ENCODE measurements around the gene WDR43. TPM values are rescaled to one million over a fixed set of nuclear protein-coding genes. Genes with fewer than 3 reads are reported as not detected.

WDR43 gene
- total and polyA plus RNA-seq, 2 experiments from 2014 or later, result 101 to 140 TPM

DNA sequence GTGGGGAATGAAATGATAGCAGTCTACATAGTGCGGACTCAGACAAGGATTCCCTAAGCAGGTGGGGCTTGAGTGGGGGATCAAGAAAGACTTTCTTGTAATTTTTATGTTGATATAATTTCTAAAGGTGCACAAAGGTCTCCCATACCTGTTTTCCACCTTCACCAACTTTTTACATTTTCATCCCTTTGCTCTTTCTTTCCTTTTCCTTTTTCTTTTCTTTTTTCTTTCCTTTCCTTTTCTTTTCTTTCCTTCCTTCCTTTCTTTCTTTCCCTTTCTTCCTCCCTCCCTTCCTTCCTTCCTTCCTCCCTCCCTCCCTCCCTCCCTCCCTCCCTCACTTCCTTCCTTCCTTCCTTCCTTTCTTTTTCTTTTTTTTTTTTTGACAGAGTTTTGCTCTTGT is 14.3 kb upstream of the WDR43 start (continued):
- TF ChIP-seq, protein P1, sequence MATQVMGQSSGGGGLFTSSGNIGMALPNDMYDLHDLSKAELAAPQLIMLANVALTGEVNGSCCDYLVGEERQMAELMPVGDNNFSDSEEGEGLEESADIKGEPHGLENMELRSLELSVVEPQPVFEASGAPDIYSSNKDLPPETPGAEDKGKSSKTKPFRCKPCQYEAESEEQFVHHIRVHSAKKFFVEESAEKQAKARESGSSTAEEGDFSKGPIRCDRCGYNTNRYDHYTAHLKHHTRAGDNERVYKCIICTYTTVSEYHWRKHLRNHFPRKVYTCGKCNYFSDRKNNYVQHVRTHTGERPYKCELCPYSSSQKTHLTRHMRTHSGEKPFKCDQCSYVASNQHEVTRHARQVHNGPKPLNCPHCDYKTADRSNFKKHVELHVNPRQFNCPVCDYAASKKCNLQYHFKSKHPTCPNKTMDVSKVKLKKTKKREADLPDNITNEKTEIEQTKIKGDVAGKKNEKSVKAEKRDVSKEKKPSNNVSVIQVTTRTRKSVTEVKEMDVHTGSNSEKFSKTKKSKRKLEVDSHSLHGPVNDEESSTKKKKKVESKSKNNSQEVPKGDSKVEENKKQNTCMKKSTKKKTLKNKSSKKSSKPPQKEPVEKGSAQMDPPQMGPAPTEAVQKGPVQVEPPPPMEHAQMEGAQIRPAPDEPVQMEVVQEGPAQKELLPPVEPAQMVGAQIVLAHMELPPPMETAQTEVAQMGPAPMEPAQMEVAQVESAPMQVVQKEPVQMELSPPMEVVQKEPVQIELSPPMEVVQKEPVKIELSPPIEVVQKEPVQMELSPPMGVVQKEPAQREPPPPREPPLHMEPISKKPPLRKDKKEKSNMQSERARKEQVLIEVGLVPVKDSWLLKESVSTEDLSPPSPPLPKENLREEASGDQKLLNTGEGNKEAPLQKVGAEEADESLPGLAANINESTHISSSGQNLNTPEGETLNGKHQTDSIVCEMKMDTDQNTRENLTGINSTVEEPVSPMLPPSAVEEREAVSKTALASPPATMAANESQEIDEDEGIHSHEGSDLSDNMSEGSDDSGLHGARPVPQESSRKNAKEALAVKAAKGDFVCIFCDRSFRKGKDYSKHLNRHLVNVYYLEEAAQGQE (IDR thresholded peaks at IDR 0.05; ENCODE audit: unreplicated experiment), result no peak
- TF ChIP-seq EZH2phosphoT487 (IDR thresholded peaks at IDR 0.05; ENCODE audit: unreplicated experiment), result no peak

DNA sequence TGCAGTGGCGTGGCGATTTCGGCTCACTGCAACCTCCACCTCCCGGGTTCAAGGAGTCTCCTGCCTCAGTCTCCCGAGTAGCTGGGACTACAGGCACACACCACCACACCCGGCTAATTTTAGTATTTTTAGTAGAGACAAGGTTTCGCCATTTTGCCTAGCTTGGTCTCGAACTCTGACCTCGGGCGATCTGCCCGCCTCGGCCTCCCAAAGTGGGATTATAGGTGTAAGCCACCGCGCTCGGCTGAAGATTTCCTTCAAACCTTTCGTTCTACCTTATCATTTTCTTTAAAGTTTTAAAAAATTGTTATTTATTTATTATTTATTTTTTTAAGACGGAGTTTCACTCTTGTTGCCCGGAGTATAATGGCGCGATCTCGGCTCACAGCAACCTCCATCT is 979 bp upstream of the WDR43 start:
- Mint-ChIP-seq H3K36me3 (ENCODE audit: low read depth) (peaks cover 12% of the 10 kb centered on the region), H3K27me3 (ENCODE audit: insufficient read depth, low read depth, poor library complexity) (peaks cover 1% of the 10 kb centered on the region), H3K4me3 (no peak overlapping the region), H3K9me3 (peaks cover 4% of the 10 kb centered on the region; the same call in 1 of the 3 replicates), H3K4me1 (peaks cover 15% of the 10 kb centered on the region), H3K27ac (no peak overlapping the region)
- Histone ChIP-seq H3K9me2 (ENCODE audit: insufficient read depth) (no peaks in the 10 kb centered on the region), H3K4me3 (no peak overlapping the region), H3K36me3 (ENCODE audit: insufficient read depth) (no peaks in the 10 kb centered on the region), H3F3A (replicated peaks; ENCODE audit: low read depth) (no peaks in the 10 kb centered on the region), H3K27ac (ENCODE audit: low read depth) (no peak overlapping the region), H3K4me1 (ENCODE audit: insufficient read depth) (peaks cover 24% of the 10 kb centered on the region), H3K27me3 (ENCODE audit: insufficient read depth) (no peaks in the 10 kb centered on the region), H3K4me2 (no peak overlapping the region), H3K79me2 (replicated peaks; ENCODE audit: insufficient read depth) (peaks cover 40% of the 10 kb centered on the region), H2AFZ (no peak overlapping the region), H4K20me1 (replicated peaks; ENCODE audit: insufficient read depth) (peaks cover 33% of the 10 kb centered on the region)
- ATAC-seq (no peak), DNase-seq (ENCODE audit: low spot score) (no peak)
- TF ChIP-seq ZNF331 (CRISPR knock-in tag; IDR thresholded peaks at IDR 0.05; ENCODE audit: low read depth) (no peak), JUNB (IDR thresholded peaks at IDR 0.05; ENCODE audit: unreplicated experiment) (no peak), POLR2AphosphoS5 (IDR thresholded peaks at IDR 0.05; ENCODE audit: low read depth) (no peak), EZH2 (IDR thresholded peaks at IDR 0.05; ENCODE audit: low read depth, unreplicated experiment) (no peak), STAT1 (IDR thresholded peaks at IDR 0.05; ENCODE audit: unreplicated experiment) (no peak), NANOG (IDR thresholded peaks at IDR 0.05; ENCODE audit: borderline replicate concordance) (no peak)
- TF ChIP-seq, protein P2, sequence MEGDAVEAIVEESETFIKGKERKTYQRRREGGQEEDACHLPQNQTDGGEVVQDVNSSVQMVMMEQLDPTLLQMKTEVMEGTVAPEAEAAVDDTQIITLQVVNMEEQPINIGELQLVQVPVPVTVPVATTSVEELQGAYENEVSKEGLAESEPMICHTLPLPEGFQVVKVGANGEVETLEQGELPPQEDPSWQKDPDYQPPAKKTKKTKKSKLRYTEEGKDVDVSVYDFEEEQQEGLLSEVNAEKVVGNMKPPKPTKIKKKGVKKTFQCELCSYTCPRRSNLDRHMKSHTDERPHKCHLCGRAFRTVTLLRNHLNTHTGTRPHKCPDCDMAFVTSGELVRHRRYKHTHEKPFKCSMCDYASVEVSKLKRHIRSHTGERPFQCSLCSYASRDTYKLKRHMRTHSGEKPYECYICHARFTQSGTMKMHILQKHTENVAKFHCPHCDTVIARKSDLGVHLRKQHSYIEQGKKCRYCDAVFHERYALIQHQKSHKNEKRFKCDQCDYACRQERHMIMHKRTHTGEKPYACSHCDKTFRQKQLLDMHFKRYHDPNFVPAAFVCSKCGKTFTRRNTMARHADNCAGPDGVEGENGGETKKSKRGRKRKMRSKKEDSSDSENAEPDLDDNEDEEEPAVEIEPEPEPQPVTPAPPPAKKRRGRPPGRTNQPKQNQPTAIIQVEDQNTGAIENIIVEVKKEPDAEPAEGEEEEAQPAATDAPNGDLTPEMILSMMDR (conservative IDR thresholded peaks at IDR 0.05; ENCODE audit: low read depth in 2 of 2), result no peak
- TF ChIP-seq, protein P3, sequence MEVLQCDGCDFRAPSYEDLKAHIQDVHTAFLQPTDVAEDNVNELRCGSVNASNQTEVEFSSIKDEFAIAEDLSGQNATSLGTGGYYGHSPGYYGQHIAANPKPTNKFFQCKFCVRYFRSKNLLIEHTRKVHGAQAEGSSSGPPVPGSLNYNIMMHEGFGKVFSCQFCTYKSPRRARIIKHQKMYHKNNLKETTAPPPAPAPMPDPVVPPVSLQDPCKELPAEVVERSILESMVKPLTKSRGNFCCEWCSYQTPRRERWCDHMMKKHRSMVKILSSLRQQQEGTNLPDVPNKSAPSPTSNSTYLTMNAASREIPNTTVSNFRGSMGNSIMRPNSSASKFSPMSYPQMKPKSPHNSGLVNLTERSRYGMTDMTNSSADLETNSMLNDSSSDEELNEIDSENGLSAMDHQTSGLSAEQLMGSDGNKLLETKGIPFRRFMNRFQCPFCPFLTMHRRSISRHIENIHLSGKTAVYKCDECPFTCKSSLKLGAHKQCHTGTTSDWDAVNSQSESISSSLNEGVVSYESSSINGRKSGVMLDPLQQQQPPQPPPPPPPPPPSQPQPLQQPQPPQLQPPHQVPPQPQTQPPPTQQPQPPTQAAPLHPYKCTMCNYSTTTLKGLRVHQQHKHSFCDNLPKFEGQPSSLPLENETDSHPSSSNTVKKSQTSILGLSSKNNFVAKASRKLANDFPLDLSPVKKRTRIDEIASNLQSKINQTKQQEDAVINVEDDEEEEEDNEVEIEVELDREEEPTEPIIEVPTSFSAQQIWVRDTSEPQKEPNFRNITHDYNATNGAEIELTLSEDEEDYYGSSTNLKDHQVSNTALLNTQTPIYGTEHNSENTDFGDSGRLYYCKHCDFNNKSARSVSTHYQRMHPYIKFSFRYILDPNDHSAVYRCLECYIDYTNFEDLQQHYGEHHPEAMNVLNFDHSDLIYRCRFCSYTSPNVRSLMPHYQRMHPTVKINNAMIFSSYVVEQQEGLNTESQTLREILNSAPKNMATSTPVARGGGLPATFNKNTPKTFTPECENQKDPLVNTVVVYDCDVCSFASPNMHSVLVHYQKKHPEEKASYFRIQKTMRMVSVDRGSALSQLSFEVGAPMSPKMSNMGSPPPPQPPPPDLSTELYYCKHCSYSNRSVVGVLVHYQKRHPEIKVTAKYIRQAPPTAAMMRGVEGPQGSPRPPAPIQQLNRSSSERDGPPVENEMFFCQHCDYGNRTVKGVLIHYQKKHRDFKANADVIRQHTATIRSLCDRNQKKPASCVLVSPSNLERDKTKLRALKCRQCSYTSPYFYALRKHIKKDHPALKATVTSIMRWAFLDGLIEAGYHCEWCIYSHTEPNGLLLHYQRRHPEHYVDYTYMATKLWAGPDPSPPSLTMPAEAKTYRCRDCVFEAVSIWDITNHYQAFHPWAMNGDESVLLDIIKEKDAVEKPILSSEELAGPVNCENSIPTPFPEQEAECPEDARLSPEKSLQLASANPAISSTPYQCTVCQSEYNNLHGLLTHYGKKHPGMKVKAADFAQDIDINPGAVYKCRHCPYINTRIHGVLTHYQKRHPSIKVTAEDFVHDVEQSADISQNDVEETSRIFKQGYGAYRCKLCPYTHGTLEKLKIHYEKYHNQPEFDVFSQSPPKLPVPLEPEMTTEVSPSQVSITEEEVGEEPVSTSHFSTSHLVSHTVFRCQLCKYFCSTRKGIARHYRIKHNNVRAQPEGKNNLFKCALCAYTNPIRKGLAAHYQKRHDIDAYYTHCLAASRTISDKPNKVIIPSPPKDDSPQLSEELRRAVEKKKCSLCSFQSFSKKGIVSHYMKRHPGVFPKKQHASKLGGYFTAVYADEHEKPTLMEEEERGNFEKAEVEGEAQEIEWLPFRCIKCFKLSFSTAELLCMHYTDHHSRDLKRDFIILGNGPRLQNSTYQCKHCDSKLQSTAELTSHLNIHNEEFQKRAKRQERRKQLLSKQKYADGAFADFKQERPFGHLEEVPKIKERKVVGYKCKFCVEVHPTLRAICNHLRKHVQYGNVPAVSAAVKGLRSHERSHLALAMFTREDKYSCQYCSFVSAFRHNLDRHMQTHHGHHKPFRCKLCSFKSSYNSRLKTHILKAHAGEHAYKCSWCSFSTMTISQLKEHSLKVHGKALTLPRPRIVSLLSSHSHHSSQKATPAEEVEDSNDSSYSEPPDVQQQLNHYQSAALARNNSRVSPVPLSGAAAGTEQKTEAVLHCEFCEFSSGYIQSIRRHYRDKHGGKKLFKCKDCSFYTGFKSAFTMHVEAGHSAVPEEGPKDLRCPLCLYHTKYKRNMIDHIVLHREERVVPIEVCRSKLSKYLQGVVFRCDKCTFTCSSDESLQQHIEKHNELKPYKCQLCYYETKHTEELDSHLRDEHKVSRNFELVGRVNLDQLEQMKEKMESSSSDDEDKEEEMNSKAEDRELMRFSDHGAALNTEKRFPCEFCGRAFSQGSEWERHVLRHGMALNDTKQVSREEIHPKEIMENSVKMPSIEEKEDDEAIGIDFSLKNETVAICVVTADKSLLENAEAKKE (CRISPR knock-in tag; IDR thresholded peaks at IDR 0.05), result no peak
- TF ChIP-seq, protein P1 (IDR thresholded peaks at IDR 0.05; ENCODE audit: unreplicated experiment), result no peak

All from GM23338 (cell line).